Activated CD4-positive, alpha-beta T cell treated with anti-CD3 and anti-CD28 coated beads, Interleukin-2, amount 50 U/mL, for 1 hour (primary cell): ENCODE data around the gene DOCK10.

Experiments used
- DNase-seq: peaks from one replicate; pipeline ENCODE4 v3.0.0-alpha.2; 2020

Gene DOCK10

DNA sequence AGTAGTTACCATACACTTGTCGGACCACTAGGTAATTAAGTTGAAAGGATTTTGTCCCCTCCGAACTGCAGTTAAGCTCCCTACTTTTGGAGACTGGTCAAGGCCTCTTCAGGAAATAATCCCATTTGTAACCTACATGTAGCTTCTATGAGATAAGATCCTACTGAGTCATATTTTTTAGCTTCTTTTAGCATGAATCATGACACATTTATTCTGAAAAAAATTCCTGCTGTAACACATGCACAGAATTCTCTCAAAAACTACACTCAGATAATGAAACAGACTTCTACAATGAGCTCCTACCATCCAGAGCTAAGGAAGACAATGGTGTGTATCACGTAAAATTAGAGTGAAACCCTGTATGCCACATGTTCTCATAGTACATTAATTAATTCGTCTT, 225.5 kb downstream of the DOCK10 start:
- no peak for DNase-seq

DNA sequence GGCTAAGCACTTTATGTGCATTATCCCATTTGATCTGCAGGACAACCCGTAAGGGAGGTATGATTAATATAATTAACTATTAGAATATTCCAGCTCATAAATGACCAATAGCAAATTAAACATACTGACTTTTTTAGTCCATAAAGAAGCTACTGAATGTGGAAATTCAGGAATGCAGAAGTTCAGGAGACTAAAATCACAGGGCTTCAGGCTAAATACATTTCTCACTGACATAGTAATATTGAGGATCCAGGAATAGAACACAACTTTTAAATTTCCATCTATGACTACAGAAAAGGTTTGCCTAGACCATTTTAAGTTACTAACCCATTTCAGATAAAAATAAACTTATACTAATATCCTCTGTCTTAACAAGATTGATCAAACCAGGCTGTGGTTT, 228.7 kb downstream of the DOCK10 start:
- no peak for DNase-seq

DNA sequence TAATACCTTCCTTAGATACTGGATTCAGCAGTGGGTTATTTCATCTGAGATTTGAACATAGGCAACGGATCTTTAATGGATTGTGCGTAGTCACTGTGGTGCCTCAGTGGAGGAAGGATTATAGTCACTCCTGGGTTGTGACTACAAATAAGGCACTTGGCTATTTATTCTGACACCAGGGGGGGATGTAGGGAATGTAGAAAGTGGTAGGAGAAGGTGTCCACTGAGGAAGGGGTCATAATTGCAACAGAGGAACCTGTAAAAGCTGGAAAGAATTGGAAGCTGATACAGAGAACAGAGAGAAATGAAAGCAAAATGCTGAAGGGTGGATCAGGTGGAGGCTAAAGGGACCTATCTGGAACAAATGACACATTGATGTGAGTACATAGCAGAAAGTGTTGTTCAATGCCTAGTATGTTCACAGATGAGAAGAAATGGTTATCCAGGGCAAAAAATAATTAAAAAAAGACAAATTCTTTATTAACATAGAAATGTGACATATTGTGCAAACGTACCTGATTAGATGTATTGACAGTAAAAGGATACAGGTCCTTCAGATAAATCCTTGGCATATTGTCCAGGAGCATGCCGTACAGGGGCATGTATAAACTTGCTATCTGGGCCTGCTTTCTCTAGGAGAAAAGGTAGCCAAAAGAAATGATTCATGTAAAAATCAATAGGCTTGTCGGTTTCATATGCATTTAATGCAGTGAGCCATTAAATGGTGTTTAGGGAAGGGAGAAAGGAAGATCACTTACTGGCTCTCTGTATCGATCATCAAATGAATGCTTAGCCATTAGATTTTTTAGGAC, 234.9 kb downstream of the DOCK10 start:
- DNase-seq: no peak

DNA sequence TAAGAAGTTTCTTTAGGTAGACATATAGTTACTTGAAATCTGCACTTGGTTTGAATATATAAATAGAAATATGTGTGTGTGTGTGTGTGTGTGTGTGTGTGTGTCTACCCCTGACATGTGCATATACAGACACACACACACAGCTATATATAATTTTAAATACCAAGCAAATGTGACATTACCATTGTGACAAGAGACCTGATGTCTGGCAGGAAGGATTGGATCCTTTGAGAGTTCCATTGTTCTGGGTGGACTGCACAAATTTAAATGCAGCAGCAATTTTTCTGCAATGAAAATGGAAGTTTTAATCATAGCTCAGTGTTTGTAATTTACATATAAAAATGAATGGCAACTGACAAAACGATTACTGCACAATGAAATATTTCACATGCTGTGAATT, 238.3 kb downstream of the DOCK10 start:
- DNase-seq: no peak

DNA sequence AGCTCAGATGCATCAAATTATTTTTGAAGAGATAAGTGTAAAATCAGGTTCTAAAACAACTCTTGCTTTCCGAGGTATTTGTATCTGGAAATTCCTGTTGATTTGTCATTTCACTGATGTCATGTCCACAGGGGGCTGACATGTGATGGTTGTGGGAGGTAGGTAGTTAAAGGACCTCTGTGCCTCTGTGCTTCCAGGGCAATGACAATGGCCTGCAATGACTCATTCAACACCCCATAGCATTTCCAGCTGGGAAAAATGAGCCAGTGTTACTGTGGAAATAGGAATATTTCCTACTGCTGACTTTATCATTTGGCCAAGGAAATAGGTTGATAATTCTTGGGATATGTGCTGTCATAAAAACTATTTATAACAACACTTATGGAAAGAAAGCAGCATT, 239.9 kb downstream of the DOCK10 start:
- no peak for DNase-seq

DNA sequence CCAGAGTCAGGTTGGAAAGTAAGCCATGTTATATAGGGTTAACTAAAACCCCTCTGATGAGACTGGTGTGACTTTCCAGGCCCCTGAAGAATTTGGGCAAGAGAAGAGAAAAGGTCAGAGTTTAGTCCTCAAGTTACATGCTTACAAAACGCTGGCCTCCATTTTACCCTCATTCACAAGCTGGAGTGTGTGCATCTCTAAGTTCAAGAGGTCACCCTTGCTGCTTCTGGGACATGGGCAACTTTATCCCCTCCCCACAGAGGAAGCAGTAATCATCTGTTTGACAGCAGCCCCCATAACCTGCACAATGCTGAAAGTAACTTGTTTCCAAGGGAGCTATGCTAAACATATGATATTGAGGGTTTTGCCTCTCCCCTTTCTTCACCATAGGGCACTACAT, 240.9 kb downstream of the DOCK10 start:
- DNase-seq: no peak

DNA sequence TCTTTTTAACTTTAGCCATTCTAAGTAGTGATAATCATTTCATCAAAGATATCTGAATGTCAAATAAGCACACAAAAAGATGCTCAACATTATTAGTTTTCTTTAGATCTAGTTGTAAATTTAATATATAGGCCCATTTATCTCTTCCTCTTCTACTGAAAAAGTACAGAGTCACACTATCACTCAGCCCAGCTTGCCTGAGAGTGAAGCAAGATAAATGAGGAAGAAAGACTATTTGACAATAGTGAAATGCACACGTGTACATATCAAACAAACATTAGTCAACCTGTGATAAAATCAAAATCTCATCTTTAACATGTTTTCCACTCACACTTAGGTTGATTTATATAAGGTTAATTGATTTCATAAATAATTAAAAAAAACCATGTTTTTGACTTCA, 242.6 kb downstream of the DOCK10 start:
- DNase-seq: no peak

DNA sequence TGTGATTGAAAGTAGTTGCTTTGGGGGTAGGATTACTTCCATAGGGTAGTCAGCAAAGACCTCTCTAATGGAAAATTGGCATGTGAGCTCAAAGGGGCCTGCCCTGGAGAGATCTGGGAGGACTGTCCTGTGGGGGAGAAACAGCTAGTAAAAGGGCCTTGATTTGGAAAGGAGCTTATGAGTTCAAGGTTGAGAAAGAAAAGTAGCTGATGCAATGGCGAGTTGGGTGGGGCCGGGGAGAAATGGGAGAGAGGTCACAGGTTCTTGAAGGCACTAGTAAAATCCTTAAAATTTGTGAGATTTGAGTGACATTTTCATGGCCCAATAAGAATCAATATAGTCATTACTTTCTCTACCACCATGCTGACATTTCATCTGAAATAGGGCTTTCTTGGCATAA, 244.1 kb downstream of the DOCK10 start:
- DNase-seq: no peak

DNA sequence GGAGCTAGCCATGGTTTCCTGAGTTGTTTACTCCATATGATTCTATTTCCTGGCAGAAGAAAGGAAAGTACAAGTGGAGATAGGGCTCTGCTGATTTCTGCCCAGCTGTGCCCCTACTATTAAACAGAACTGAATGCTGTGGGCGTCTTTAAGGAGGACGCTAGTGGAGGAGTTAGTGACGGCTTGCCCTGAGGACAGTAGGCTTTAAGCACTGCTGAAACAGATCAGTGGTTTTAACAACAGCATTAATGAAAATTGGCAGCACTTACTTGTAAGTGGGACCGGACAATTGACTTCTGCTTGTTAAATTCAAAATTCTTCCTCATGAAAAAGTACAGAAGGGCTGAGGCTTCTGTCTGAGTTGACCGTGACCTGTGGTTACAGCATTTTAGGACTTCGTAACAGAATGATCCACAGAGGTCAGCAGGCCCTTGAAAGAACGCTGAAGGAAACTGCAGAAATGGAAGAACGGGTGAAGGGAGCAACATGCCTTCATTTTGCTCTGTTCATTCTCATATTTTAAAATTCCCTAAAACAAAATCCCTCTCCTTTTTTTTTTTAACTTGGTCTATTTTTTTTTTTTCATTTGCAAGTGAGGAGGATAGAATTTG, 245.5 kb downstream of the DOCK10 start:
- no peak for DNase-seq

DNA sequence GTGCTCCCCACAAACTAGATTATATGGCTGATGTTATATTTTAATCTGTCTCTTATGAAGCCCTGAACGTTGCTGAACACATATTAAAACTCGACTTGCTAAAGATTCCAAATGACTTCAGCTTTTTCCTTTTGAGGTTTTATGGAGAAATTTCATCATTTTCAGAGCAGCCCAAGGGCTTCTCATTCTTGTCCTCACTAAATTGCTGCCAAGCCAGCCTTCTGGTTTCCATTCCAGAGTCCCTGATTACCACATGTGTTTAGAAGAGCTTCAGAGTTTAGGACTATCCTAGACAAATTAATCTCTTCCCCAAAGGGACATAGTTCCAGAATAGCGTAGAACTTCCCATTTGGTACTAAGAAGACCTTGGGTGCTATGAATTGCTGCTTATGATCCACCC, 248.3 kb downstream of the DOCK10 start:
- no peak for DNase-seq

DNA sequence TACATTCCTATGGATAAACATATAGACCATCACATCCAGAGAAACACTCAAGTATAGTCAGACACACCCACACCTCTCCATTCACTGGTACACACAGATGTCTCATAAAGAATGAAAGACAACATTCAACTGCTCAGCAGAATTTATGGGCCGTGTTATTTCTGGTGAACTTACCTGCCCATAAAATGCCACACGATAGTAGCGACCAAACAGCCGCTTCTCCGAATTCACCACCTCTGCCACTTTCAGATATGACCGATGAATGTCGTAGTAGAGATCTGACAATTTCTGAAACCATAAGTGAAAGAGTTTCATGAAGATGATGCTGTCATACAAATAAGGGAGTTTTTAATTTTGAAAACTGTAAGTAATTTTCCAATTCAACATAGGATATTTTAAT, 255.4 kb downstream of the DOCK10 start:
- no peak for DNase-seq

DNA sequence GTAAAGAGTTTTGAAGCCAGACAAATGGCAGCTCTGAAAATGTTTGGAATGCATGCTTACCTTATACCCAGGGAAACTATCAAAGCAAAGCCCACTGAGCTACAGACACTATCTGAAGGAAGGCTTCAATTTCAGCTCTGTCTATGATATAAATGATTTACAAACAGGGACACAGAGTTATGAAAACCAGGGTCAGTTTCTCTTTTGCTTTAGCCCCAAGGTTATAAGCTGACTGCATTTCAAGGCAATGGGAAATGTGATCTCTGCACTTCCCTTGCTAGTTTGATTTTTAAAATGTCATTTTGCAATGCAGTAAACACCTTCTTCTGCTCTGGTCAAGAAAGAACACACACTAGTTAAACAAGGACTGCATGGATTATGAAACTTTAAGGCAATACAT, 260.9 kb downstream of the DOCK10 start:
- DNase-seq: no peak

DNA sequence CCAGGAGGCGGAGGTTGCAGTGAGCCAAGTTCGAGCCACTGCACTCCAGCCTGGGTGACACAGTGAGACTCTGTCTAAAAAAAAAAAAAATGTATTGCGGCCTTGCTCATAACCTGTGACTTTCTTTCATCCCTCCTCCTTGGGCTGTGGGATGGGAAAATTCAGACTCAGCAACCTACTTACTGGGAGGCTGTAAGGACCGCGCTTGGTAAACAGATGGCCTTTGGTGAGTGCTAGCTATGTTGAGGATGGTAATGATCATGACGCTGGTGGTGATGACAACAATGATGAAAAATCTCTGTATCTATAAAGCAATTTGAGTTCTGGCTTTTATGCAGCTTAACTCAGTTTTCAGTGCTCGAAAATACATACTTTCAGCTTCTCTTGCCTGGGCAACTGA, 261.4 kb downstream of the DOCK10 start:
- DNase-seq: no peak

DNA sequence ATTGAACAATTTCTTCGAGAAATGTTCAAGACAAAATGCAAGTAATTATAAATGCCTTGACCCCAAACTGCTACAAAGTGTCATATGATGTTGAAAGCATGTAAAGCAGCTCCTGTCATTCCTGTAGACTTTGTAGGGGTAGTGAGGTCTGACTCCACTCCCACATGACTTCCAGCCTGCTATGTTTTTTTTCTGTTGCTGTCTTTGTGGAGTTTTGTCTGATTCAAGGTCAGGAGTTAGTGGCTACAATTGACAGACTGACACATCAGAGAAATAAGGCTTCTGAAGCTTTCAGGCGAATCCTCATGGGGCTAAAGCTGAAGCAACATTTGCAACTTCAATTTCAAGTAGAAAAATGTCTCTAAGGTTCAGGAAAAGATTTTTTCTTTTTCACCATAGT, 262.2 kb downstream of the DOCK10 start:
- DNase-seq: no peak

DNA sequence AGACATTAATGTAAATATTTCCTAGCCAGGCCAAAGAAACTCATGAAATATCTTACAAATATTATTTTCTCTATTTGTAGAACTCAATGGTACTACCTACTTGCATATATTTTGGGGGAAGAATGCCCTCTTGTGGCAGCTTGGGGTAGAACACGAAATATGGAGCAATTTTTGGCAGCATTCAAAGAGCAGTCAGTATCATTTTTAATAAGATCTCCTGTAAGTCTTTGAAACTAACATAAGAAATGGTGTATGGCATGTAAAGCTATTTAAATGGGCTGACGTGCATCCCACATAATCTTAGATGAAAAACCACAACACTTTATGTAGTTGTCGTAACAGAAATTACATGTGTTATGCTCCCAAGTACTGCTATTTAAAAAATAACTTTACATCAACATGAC, 263.8 kb downstream of the DOCK10 start:
- DNase-seq: peak; percentile 56

DNA sequence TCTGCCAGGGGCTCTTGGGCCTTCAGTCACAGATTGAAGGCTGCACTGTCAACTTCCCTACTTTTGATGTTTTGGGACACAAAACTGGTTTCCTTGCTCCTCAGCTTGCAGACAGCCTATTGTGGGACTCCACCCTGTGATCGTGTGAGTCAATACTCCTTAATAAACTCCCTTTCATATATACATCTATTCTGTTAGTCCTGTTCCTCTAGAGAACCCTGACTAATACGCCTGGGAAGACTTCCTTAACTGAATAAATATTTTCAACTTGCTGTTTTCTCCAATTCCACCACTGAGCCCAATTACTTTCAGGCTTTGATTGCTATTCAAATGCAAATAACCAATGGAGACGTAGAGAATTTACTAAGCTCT, 264.7 kb downstream of the DOCK10 start:
- DNase-seq: no peak

DNA sequence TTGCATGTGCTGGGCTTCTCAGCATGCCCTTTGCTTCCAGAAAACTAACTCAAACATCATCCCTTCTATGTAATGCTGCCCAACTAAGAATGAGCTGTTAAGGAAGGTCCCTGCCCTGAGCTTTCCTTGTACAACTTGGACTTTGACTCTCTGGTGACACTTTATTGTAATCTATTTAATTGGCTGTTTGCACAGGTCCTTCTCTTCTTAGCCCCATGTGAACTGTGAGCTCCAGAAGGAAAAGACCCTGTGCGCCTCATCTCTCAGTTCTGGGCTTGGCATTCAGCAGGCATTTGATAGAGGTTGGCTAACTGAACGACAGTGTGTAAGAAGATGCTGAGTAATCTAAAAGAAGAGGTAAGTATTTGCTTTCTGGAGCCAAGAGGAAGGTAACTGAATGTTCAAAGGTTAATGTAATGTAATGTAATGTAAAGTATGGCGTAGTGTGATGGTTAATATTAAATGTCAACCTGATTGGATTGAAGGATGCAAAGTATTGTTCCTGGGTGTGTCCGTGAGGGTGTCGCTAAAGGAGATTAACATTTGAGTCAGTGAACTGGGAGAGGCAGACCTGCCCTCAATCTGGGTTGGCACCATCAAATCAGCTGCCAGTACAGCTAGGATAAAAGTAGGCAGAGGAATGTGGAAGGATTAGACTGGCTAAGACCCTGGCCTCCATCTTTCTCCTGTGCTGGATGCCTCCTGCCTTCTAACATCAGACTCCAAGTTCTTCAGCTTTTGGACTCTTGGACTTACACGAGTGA, 265.3 kb downstream of the DOCK10 start:
- DNase-seq: no peak

DNA sequence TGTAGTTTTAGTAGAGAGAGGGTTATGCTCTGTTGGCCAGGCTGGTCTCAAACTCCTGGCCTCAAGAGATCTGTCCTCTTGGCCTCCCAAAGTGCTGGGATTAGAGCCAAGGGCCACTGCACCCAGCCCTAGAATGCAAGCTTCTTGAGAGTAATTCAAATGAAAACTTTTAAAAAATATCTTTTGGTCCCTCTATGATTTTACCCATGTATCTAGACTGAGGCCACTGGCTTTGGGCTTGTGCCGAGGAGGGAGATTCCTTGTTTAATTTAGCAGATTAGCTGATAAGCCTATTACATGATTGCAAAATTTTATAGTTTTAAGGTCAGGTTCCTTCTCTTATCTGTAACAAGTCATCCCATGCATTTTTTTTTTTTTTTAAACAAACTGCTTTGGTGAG, 266.6 kb downstream of the DOCK10 start:
- DNase-seq: no peak

DNA sequence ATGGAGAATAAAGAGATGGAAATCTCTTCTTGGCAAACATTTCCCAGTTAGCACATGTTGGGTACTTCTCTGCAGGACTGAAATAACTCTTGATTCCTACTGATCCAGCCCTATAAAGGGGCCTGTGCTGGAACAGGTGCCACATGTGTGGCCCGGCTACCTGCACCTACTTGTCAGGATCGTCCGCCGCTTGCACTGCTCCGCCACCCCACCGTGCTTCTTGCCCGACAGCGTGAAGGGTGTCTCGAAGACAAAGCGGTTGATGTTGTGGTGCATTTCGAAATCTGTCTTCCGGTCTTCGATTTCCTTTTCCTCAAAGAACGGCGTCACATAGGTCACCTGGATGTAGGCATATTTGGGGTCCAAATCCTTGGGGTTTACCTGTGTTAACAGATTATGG, 267.5 kb downstream of the DOCK10 start:
- no peak for DNase-seq

DNA sequence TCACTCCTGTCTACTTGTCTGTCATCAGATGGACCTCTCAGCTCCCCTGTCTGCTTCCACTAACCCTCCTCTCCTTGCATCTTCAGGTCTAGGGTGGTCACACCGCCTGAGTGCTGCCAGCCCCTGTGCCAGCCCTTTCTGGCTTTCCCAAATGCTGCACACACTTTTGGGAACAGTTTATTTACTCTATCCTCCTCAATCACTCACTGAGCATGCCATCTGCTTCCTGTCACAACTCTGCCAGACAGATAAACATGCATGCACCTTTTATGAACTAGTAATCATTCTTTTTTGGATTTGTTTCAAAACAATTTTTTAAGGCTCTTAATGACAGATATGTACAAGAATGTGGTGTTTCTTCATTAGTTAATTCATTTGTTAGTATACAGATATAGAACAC, 269.8 kb downstream of the DOCK10 start:
- DNase-seq: no peak

DNA sequence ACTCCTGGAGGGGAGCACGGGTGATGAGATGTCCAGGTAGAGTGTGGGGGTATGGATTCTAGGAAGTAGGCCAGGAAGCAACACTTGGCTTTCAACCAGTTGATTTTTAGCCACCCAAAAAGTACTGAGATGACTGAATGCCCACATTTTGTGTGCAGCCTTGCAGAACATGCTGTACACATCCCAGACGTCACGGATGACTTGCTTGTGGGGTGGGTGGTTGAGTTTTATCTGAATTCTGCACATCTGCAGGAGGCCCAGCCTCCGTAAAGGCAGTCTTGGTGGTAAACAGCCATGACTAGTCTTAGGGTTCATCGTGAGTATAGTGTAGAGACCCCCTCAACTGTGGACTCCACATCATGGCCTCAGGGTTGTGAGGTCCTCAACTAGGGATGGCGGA, 272.8 kb downstream of the DOCK10 start:
- no peak for DNase-seq

DNA sequence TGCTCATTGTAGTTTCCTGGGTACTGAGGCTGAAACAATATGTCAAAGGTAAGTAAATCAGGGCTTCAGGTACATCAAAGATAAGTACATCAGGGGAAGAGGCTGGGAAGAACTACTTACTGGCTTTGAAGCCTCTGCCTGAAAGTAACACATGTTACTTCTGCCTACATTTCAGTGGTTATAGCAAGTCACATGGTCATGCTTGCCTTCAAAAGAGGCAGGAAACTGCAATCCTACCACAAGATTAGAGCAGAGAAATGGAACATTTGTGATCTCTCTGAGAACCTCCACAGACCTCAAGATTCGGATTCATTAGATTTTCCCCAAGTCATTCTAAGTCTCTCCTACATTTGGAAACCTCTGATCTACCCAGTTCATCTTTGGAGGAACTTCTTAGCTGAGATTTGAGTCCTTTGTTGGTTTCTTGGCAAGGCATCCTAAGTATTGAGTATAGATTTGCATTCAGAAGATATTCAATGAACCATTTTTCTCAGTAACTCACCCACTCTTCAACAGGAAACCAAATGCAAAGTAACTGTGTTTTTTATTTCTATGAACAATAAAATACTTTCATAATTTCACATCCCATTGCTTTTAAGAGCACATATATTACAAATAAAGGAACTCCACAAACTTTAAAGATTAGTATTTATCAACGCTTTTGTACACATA, 277.6 kb downstream of the DOCK10 start:
- DNase-seq: no peak

DNA sequence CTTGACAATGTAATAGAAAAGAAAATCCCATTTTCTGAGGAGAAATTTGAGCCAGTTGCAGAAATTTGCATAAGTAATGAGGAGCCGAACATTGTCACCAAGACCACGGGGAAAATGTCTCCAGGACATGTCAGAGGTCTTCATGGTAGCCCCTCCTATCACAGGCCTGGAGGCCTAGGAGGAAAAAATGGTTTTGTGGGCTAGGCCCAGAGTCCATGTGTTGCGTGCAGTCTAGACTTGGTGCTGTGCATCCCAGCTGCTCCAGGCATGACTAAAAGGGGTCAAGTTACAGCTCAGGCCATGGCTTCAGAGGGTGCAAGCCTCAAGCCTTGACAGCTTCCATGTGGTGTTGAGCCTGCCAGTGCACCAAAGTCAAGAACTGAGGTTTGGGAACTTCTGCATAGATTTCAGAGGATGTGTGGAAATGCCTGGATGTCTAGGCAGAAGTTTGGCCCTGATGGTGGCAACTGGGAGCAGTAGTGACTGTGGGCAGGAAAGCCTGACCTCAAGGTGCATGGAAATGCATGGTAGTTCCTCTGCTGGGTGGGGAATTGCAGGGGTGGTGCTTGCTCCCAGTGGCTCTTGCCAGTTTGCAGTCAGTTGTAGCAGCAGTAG, 284.2 kb downstream of the DOCK10 start:
- DNase-seq: no peak
